Stimulated activated CD8-positive, alpha-beta memory T cell treated with anti-CD3 and anti-CD28 coated beads, Interleukin-4, amount 100 ng/mL, for 24 hours (primary cell): ENCODE data around the gene HOXA13.

Experiments used
- DNase-seq: peaks from one replicate; pipeline ENCODE4 v3.0.0-alpha.2; 2020; ENCODE audit warnings: low read depth

The HOXA13 gene

GRCh38 chr7:27159266-27160144, 40.4 kb downstream of the HOXA13 start:
- DNase-seq, result no peak

- no peak for DNase-seq
Measured at GRCh38 chr7:27158436-27159265, 41.2 kb downstream of the HOXA13 start.

- no peak for DNase-seq
Measured at GRCh38 chr7:27157702-27158431, 42.0 kb downstream of the HOXA13 start.

- no peak for DNase-seq
Measured at GRCh38 chr7:27156916-27157701, 42.8 kb downstream of the HOXA13 start.

- DNase-seq, result no peak
Measured at GRCh38 chr7:27156508-27156898, 43.4 kb downstream of the HOXA13 start, which contains the start of gene HOXA7. Gene HOXA7, minus strand, starts transcription at chr7:27156675. Its CDS starts 130 bp downstream, at chr7:27156545.

GRCh38 chr7:27155816-27156507, 43.9 kb downstream of the HOXA13 start:
- DNase-seq, result no peak

GRCh38 chr7:27154901-27155815, 44.7 kb downstream of the HOXA13 start:
- DNase-seq, result no peak

- no peak for DNase-seq
Measured at GRCh38 chr7:27154369-27154768, 45.5 kb downstream of the HOXA13 start.

- DNase-seq, result no peak
Measured at GRCh38 chr7:27153526-27153925, 46.4 kb downstream of the HOXA13 start.

- DNase-seq, result no peak
Measured at GRCh38 chr7:27152816-27153442, 47.0 kb downstream of the HOXA13 start.

- DNase-seq, result no peak
Measured at GRCh38 chr7:27151931-27152815, 47.7 kb downstream of the HOXA13 start, which contains the start of gene HOXA3. Gene HOXA3, minus strand, starts transcription at chr7:27152583. Its CDS starts 41,943 bp downstream, at chr7:27110640.

- DNase-seq, result no peak
Measured at GRCh38 chr7:27151341-27151930, 48.5 kb downstream of the HOXA13 start.

GRCh38 chr7:27150568-27151340, 49.1 kb downstream of the HOXA13 start:
- DNase-seq, result peak; percentile 51

GRCh38 chr7:27149842-27150567, 49.9 kb downstream of the HOXA13 start:
- DNase-seq, result no peak

GRCh38 chr7:27148756-27149641, 50.9 kb downstream of the HOXA13 start:
- DNase-seq, result no peak
